NCI-H510A treated with DMSO at 0.1 percent for 48 hours (cell line): ENCODE measurements around the gene DARS1.
"Not testable (repeated sequence)": the region's sequence is repeated elsewhere in the genome, so short reads cannot be mapped to it uniquely, and the experiment has no call there.

Experiments
- DNase-seq: peaks from one replicate; lab custom pipeline; 2025; lab: John Stamatoyannopoulos, UW

DARS1 gene

GRCh38 chr2:135945526-135945925 lies 39.9 kb downstream of the DARS1 start:
- no peak for DNase-seq

GRCh38 chr2:135944625-135945024 lies 40.8 kb downstream of the DARS1 start:
- DNase-seq = no peak

GRCh38 chr2:135942936-135943688 lies 42.3 kb downstream of the DARS1 start:
- DNase-seq = no peak

GRCh38 chr2:135936524-135936923 lies 48.9 kb downstream of the DARS1 start:
- no peak for DNase-seq

- no peak for DNase-seq
These were observed 49.5 kb downstream of the DARS1 start for GRCh38 chr2:135935914-135936313.

- no peak for DNase-seq
These were observed 53.5 kb downstream of the DARS1 start for GRCh38 chr2:135931776-135932443.

- DNase-seq = no peak
These were observed 58.8 kb downstream of the DARS1 start for GRCh38 chr2:135926605-135927004.

GRCh38 chr2:135925571-135925970 lies 59.9 kb downstream of the DARS1 start:
- DNase-seq = no peak

- DNase-seq = peak; percentile 75
These were observed 69.2 kb downstream of the DARS1 start for GRCh38 chr2:135916207-135916606.

- DNase-seq = no peak
These were observed 70.9 kb downstream of the DARS1 start for GRCh38 chr2:135914485-135914884.

GRCh38 chr2:135913727-135914365 lies 71.6 kb downstream of the DARS1 start:
- DNase-seq = peak; percentile 66

GRCh38 chr2:135909976-135910375 lies 75.5 kb downstream of the DARS1 start:
- no peak for DNase-seq

GRCh38 chr2:135905679-135906078 lies 79.7 kb downstream of the DARS1 start:
- no peak for DNase-seq

GRCh38 chr2:135904341-135904989 lies 81.0 kb downstream of the DARS1 start:
- no peak for DNase-seq

GRCh38 chr2:135903650-135904049 lies 81.8 kb downstream of the DARS1 start:
- no peak for DNase-seq

GRCh38 chr2:135899567-135899966 lies 85.9 kb downstream of the DARS1 start:
- no peak for DNase-seq

GRCh38 chr2:135898234-135898786 lies 87.1 kb downstream of the DARS1 start:
- DNase-seq = no peak

GRCh38 chr2:135894930-135895329 lies 90.5 kb downstream of the DARS1 start:
- no peak for DNase-seq

GRCh38 chr2:135893374-135893794 lies 92.0 kb downstream of the DARS1 start:
- no peak for DNase-seq

GRCh38 chr2:135890835-135891234 lies 94.6 kb downstream of the DARS1 start:
- no peak for DNase-seq

- DNase-seq = no peak
These were observed 95.3 kb downstream of the DARS1 start for GRCh38 chr2:135890149-135890548.

- DNase-seq = not testable (repeated sequence)
These were observed 96.8 kb downstream of the DARS1 start for GRCh38 chr2:135888587-135888986.
